HG03571 (cell line): ENCODE results near the gene UTP14A.
"Not testable (repeated sequence)": the region's sequence is repeated elsewhere in the genome, so short reads cannot be mapped to it uniquely, and the experiment has no call there.

Experiments used
- ATAC-seq: cut with Tn5 transposase; IDR thresholded peaks from one replicate; pipeline ENCODE4 v1.9.1; 2021; ENCODE audit not compliant: unreplicated experiment

UTP14A gene, protein sequence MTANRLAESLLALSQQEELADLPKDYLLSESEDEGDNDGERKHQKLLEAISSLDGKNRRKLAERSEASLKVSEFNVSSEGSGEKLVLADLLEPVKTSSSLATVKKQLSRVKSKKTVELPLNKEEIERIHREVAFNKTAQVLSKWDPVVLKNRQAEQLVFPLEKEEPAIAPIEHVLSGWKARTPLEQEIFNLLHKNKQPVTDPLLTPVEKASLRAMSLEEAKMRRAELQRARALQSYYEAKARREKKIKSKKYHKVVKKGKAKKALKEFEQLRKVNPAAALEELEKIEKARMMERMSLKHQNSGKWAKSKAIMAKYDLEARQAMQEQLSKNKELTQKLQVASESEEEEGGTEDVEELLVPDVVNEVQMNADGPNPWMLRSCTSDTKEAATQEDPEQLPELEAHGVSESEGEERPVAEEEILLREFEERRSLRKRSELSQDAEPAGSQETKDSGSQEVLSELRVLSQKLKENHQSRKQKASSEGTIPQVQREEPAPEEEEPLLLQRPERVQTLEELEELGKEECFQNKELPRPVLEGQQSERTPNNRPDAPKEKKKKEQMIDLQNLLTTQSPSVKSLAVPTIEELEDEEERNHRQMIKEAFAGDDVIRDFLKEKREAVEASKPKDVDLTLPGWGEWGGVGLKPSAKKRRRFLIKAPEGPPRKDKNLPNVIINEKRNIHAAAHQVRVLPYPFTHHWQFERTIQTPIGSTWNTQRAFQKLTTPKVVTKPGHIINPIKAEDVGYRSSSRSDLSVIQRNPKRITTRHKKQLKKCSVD

DNA sequence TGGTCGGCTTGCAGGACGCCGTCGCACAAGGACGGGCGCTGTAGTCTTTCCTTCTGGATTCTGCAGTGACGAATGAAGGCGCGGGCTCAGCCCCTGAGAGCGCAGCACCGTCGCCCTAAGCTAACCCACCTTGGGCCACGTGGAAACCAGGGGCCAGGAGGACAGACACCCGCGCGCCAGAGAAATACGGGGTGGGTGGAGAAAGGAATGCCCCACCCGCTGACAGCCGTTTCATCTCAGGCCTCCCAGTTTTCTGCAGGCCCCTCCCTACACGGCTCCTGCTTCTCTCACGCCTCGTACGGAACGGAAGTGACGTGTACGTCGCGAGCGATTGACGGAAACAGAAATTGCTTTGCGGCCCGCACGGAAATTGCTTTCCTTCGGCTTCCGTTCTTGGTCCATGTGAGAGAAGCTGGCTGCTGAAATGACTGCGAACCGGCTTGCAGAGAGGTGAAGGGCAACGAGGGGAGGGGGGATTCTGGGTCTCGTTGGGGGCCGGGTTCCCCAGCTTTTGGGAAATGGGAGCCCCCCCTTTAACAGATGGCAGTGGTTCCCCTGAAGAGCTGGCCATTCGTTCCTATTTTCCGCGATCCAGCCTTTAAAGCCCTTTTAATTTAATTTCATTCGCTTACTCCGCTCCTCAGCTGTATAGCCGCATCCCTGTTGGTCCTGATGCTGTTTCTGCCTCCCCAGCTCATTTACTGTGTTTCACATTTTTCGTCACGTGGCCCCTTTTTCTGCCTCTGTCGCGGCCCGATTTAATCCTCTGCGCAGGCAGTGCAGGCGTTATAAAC lies at the start of gene UTP14A:
Gene UTP14A, plus strand, starts transcription at position 378 of the 794 bp plus-strand sequence. Its CDS starts 47 bp downstream, at position 425.
- peak; percentile 93 for ATAC-seq

DNA sequence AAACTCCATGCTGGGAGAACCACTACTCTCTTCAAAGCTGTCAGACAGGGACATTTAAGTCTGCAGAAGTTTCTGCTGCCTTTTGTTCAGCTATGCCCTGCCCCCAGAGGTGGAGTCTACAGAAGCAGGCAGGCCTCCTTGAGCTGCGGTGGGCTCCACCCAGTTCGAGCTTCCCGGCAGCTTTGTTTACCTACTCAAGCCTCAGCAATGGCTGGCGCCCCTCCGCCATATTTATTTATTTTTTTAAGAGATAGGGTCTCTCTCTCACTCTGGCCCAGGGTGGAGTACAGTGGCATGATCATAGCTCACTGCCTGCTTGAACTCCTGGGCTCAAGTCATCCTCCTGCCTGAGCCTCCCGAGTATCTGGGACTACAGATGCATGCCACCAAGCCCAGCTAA lies 46.8 kb upstream of the UTP14A start:
- ATAC-seq: not testable (repeated sequence)

GRCh38 chrX:129866321-129866720 lies 39.6 kb upstream of the UTP14A start:
- ATAC-seq: not testable (repeated sequence)

DNA sequence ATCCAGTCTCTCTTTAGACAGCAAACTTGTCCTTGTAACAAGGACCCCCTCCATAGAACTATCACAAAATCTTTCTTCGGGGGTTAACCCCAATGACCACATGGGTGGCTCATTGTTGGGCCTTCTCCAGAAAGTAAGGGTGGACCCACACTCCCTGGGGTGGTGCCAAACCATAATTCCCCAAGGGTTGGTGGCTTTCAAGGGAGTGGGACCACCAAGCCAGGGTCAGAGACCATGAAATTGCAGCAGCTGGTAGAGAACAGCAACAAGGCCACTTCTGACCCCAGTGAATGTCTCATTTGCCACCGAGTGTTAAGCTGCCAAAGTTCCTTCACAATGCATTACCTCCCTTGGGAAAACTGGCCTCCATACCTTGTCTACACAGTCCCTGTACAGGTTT lies 33.4 kb upstream of the UTP14A start:
- ATAC-seq: no peak

- no peak for ATAC-seq
Observed at GRCh38 chrX:129875669-129876068, 30.3 kb upstream of the UTP14A start.

DNA sequence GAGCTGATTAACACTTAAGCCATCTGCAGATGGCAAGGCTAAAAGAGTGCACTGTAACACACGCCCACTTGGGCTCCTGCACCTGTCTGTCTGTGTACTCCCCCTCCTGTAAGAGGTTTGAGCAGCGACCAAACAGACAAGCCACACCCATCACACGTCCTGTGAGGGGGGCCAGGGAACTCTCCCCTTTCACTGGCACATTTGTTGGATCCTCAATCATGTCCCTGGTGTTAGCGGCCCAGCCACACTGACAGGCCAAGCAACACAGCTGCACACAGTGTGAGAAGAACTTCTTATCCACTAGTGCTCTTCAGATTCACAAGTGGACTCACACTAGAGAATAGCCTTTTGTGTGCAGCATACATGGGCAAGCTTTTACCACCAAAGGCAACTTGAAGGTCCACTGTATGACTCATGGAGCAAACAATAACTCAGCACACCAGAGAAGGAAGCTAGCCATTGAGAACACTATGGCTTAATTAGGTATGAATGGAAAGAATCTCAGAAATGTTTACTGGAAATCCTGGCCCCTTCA lies 29.1 kb upstream of the UTP14A start:
- ATAC-seq: no peak

DNA sequence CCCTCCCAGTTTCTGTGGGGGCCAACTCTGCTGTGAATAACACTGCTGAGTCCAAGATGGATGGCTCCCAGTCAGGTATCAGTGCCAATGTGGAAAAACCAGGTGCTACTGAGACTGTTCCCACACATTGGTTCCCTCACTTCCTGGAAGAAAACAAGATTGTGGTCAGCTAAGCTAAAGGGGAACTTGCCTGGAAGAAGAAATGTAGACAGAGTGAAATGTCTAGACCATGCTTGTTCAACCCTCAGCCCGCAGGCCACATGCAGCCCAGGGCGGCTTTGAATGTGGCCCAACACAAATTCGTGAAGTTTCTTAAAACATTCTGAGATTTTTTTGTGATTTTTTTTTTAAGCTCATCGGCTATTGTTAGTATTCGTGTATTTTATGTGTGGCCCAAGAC lies 28.6 kb upstream of the UTP14A start:
- ATAC-seq: no peak

GRCh38 chrX:129900054-129900453 lies 5.9 kb upstream of the UTP14A start:
- no peak for ATAC-seq

DNA sequence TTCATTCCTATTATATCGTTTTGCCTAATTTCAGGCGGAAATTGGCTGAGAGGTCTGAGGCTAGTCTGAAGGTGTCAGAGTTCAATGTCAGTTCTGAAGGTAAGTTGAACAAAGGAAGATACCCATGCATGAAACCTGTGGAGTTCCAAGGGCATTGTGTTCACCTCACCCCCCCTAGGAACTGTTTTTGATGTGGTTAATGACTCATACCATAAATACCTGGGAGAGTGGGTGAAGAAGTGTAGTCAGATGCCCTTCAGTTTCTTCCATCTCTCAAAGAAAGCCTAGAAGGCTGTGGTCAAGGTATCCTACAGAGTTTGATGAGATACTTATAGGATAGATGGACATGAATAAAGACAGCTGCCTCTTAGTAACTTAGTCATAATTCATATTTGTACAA lies 2.7 kb downstream of the UTP14A start:
- no peak for ATAC-seq

- ATAC-seq: no peak
Observed at GRCh38 chrX:129925305-129926092, 19.5 kb downstream of the UTP14A start.

GRCh38 chrX:129930941-129931410 lies 25.0 kb downstream of the UTP14A start:
- ATAC-seq: no peak

GRCh38 chrX:129931411-129932015 lies 25.5 kb downstream of the UTP14A start:
- peak; percentile 68 for ATAC-seq

GRCh38 chrX:129932016-129932820 lies 26.3 kb downstream of the UTP14A start:
- no peak for ATAC-seq

DNA sequence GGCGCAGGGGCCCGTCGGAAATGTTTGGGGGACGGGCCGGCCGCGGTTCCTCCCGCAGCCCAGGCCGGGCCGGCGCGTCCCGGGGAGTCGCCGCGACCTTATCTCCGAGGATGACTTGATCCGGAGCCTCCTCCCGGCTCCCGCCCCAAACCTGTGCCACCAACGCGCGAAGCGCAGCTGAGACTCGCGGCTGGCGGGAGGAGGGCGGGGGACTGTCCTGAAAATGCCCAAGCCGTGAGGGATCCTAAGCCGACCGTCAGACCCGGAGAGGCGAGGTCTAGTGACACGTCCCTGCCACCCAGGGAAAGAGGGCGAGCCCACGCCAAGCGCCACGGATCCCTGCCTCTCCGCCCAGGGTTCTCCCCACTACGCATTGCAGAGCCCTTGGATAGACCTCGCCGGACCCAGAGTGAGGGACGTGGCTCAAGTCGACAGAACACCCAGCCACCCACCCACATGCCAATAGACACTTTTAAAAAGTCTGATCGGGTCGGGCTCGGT lies 26.9 kb downstream of the UTP14A start:
- ATAC-seq: no peak

DNA sequence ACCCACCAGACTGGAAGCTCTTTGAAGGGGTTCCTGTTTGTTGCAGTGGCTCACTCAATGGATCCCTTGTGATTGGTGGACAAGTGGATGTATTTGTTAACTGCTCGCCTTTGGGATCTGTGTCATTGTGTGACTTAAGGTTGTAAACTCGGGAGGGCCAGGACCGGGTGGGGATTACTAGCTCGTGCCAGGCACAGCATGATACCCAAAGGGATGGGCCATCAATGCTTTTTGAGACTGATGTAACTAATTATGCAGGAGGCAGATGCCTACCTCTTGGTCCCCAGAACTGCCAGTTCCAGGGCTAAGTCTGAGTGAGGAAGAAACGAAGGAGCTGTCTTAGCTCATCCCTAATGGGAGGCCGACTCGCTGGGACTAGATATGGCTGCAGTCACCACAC lies 27.7 kb downstream of the UTP14A start:
- no peak for ATAC-seq

DNA sequence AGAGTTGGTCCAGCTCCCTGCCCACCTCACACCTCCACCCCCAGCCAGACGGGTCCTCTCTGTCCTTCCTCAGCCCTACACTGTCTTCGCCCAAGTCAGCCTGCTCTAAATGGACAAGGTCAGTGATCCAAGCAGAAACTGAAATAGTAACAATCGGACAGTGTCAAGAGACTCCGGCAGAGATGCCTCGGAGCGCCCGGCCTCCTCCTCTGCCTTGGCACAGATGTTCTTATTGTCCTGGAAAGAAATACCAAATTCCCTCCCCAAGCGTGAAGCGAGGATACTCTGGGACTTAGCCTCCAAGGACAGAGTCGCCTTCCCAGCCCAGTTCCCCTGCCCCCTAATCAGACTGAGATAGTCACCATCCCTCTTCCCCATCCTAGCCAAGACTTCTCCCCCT lies 28.5 kb downstream of the UTP14A start:
- no peak for ATAC-seq

DNA sequence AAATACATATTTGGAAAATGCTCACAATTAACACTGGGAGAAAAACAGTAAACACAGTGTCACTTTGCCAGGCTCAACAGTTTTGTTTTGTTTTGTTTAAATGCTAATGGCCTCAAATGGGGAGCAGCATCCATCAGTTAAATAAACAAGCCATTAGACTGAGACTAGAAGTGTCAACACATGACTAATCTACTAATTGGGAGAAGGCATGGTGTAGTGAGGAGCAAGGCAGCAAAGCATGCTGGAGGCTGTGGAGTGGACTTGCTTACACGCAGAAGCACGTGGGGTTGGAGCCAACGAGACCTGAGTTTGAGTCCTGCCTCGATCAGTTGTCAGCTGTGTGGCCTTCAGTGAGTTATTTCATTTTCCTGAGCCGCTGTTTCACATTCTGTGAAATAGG lies 29.0 kb downstream of the UTP14A start:
- ATAC-seq: no peak

- ATAC-seq: no peak
Observed at GRCh38 chrX:129938081-129938480, 32.1 kb downstream of the UTP14A start.

GRCh38 chrX:129939986-129940385 lies 34.0 kb downstream of the UTP14A start:
- ATAC-seq: no peak
